ENCODE measurements around the gene TAC3. TPM values are rescaled to one million over a fixed set of nuclear protein-coding genes. Genes with fewer than 3 reads are reported as not detected.

Gene TAC3
- total RNA-seq, 1 donor from 2014 or later, result 1.3 TPM

DNA sequence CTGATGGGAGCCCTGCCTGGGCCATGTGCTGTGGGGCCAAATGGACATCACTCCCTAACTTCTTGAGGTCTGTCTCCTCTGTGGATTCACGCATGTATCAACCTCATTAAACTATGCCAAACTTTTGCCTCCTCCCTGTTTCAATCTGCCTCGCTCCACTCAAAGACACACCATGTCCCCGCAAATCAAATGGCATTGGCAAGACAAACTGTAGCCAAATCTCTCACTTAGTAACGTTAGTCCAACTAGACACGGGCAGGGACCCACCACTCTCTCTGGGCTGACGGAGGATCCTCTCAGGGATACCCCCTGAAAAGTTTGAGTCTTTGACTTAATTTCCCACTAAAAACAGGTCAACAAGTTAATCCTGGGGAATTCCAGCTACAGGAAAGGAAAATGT lies 18.0 kb downstream of the TAC3 start:
- H3K4me3 ChIP-seq (ENCODE audit: insufficient read depth, low read depth, low read length), result no peak overlapping the region
- peaks cover 22% of the 10 kb centered on the region for H3K36me3 Mint-ChIP-seq (ENCODE audit: low read depth, unreplicated experiment)

DNA sequence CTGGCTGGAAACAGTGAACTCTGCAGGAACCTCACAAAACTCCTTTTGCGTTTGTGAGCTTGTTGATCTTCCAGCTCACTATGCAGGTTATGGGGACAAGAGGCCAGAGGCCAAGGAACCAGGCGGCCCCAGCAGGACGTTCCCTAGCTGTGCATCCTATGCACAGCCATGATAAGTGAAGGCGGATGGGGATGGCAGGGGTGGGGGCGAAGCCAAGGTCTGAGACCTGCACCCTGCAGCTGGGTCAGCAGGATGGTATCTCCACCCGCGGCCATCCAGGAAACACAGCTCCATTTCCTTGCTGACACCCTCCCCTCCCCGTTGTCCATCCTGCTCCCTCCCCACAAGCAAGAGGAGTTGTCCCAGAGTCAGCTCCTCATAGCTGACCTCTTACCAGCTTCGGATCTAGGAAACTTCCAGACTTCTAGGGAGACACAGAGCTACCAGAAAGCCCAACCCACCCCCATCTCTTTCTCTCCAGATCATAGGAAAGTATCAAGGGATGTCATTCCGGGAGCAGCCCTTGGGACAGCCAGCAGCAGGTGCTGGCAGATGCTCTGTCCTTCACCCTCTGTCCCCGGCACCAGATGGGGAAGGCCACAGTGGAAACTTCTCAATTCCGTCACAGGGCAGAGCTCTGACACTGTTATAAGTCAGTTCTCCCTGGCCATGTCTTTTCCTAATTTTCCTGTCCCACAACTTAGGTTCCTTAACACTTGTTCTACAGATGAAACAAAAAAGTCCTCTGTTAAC lies 19.4 kb downstream of the TAC3 start:
- H3K9me3 ChIP-seq (ENCODE audit: insufficient read depth, low read depth, low read length), result no peaks in the 10 kb centered on the region
- Mint-ChIP-seq H3K27ac (ENCODE audit: unreplicated experiment) (no peak overlapping the region), H3K36me3 (ENCODE audit: low read depth, unreplicated experiment) (peaks cover 15% of the 10 kb centered on the region), H3K9me3 (ENCODE audit: unreplicated experiment) (no peaks in the 10 kb centered on the region), H3K4me1 (ENCODE audit: low read depth, unreplicated experiment) (peaks cover 18% of the 10 kb centered on the region), H3K27me3 (ENCODE audit: low read depth, unreplicated experiment) (peaks cover 6% of the 10 kb centered on the region), H3K4me3 (ENCODE audit: unreplicated experiment) (no peak overlapping the region)
- peaks cover 26% of the 10 kb centered on the region for H3K79me2 ChIP-seq (ENCODE audit: insufficient read depth, low read length)
- H2AFZ ChIP-seq (ENCODE audit: low read depth, low read length), result no peak overlapping the region
- no peaks in the 10 kb centered on the region for H3K4me1 ChIP-seq (ENCODE audit: insufficient read depth, low read length)
- no peaks in the 10 kb centered on the region for H3K27me3 ChIP-seq (ENCODE audit: insufficient read depth, low read length)
- peaks cover 56% of the 10 kb centered on the region for H4K20me1 ChIP-seq (ENCODE audit: insufficient read depth, low read length)
- TF ChIP-seq, protein P1, sequence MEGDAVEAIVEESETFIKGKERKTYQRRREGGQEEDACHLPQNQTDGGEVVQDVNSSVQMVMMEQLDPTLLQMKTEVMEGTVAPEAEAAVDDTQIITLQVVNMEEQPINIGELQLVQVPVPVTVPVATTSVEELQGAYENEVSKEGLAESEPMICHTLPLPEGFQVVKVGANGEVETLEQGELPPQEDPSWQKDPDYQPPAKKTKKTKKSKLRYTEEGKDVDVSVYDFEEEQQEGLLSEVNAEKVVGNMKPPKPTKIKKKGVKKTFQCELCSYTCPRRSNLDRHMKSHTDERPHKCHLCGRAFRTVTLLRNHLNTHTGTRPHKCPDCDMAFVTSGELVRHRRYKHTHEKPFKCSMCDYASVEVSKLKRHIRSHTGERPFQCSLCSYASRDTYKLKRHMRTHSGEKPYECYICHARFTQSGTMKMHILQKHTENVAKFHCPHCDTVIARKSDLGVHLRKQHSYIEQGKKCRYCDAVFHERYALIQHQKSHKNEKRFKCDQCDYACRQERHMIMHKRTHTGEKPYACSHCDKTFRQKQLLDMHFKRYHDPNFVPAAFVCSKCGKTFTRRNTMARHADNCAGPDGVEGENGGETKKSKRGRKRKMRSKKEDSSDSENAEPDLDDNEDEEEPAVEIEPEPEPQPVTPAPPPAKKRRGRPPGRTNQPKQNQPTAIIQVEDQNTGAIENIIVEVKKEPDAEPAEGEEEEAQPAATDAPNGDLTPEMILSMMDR (IDR thresholded peaks at IDR 0.05; ENCODE audit: insufficient read depth, low read depth, low read length), result no peak
- no peak for TF ChIP-seq EZH2 (IDR thresholded peaks at IDR 0.05; ENCODE audit: insufficient read depth, low read length)
- DNase-seq (ENCODE audit: low read depth) (no peak), FAIRE-seq (no peak)
- no peak overlapping the region for H3K27ac ChIP-seq (ENCODE audit: low read depth, low read length)
- H3K36me3 ChIP-seq (ENCODE audit: insufficient read depth, low read length), result peaks cover 9% of the 10 kb centered on the region
- H3K9ac ChIP-seq (ENCODE audit: low read length), result no peak overlapping the region
- no peak overlapping the region for H3K4me2 ChIP-seq (ENCODE audit: low read length)
- H3K4me3 ChIP-seq (ENCODE audit: insufficient read depth, low read depth, low read length), result no peak overlapping the region

More for the DNA sequence above, 18.0 kb downstream of the TAC3 start:
- no peaks in the 10 kb centered on the region for H3K27me3 ChIP-seq (ENCODE audit: insufficient read depth, low read length)
- H3K79me2 ChIP-seq (ENCODE audit: insufficient read depth, low read length), result peaks cover 39% of the 10 kb centered on the region
- no peak for TF ChIP-seq EZH2 (IDR thresholded peaks at IDR 0.05; ENCODE audit: insufficient read depth, low read length)
- TF ChIP-seq, protein P1 (IDR thresholded peaks at IDR 0.05; ENCODE audit: insufficient read depth, low read depth, low read length), result no peak
- peaks cover 69% of the 10 kb centered on the region for H4K20me1 ChIP-seq (ENCODE audit: insufficient read depth, low read length)
- H3K27ac ChIP-seq (ENCODE audit: low read depth, low read length), result no peak overlapping the region
- peaks cover 20% of the 10 kb centered on the region for H3K36me3 ChIP-seq (ENCODE audit: insufficient read depth, low read length)
- H3K4me3 Mint-ChIP-seq (ENCODE audit: unreplicated experiment), result no peak overlapping the region
- peaks cover 6% of the 10 kb centered on the region for H3K27me3 Mint-ChIP-seq (ENCODE audit: low read depth, unreplicated experiment)
- H2AFZ ChIP-seq (ENCODE audit: low read depth, low read length), result no peak overlapping the region
- no peak overlapping the region for H3K9ac ChIP-seq (ENCODE audit: low read length)
- DNase-seq (ENCODE audit: low read depth) (no peak), FAIRE-seq (no peak)
- H3K9me3 Mint-ChIP-seq (ENCODE audit: unreplicated experiment), result no peaks in the 10 kb centered on the region
- peaks cover 18% of the 10 kb centered on the region for H3K4me1 Mint-ChIP-seq (ENCODE audit: low read depth, unreplicated experiment)
- no peaks in the 10 kb centered on the region for H3K4me1 ChIP-seq (ENCODE audit: insufficient read depth, low read length)
- H3K4me2 ChIP-seq (ENCODE audit: low read length), result no peak overlapping the region
- H3K27ac Mint-ChIP-seq (ENCODE audit: unreplicated experiment), result no peak overlapping the region
- no peaks in the 10 kb centered on the region for H3K9me3 ChIP-seq (ENCODE audit: insufficient read depth, low read depth, low read length)

DNA sequence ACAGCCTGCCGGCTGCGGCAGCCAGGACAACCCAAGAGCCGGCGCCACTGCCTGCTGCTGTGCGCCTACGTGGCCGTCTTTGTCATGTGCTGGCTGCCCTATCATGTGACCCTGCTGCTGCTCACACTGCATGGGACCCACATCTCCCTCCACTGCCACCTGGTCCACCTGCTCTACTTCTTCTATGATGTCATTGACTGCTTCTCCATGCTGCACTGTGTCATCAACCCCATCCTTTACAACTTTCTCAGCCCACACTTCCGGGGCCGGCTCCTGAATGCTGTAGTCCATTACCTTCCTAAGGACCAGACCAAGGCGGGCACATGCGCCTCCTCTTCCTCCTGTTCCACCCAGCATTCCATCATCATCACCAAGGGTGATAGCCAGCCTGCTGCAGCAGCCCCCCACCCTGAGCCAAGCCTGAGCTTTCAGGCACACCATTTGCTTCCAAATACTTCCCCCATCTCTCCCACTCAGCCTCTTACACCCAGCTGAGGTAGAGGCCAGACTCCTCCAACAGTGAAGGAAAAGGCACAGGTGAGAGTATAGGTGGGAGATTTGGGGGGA lies 20.3 kb downstream of the TAC3 start:
- no peaks in the 10 kb centered on the region for H3K27me3 ChIP-seq (ENCODE audit: insufficient read depth, low read length)
- H3K9me3 ChIP-seq (ENCODE audit: insufficient read depth, low read depth, low read length), result no peaks in the 10 kb centered on the region
- Mint-ChIP-seq H3K9me3 (ENCODE audit: unreplicated experiment) (no peaks in the 10 kb centered on the region), H3K4me1 (ENCODE audit: low read depth, unreplicated experiment) (peaks cover 18% of the 10 kb centered on the region), H3K36me3 (ENCODE audit: low read depth, unreplicated experiment) (peaks cover 10% of the 10 kb centered on the region), H3K4me3 (ENCODE audit: unreplicated experiment) (no peak overlapping the region), H3K27ac (ENCODE audit: unreplicated experiment) (no peak overlapping the region), H3K27me3 (ENCODE audit: low read depth, unreplicated experiment) (peaks cover 6% of the 10 kb centered on the region)
- no peak overlapping the region for H3K9ac ChIP-seq (ENCODE audit: low read length)
- FAIRE-seq (no peak), DNase-seq (ENCODE audit: low read depth) (no peak)
- no peaks in the 10 kb centered on the region for H3K4me1 ChIP-seq (ENCODE audit: insufficient read depth, low read length)
- H3K36me3 ChIP-seq (ENCODE audit: insufficient read depth, low read length), result peaks cover 4% of the 10 kb centered on the region
- H3K4me2 ChIP-seq (ENCODE audit: low read length), result no peak overlapping the region
- no peak overlapping the region for H3K4me3 ChIP-seq (ENCODE audit: insufficient read depth, low read depth, low read length)
- peaks cover 17% of the 10 kb centered on the region for H3K79me2 ChIP-seq (ENCODE audit: insufficient read depth, low read length)
- no peak overlapping the region for H2AFZ ChIP-seq (ENCODE audit: low read depth, low read length)
- TF ChIP-seq, protein P1 (IDR thresholded peaks at IDR 0.05; ENCODE audit: insufficient read depth, low read depth, low read length), result no peak
- no peak for TF ChIP-seq EZH2 (IDR thresholded peaks at IDR 0.05; ENCODE audit: insufficient read depth, low read length)
- peaks cover 47% of the 10 kb centered on the region for H4K20me1 ChIP-seq (ENCODE audit: insufficient read depth, low read length)
- H3K27ac ChIP-seq (ENCODE audit: low read depth, low read length), result no peak overlapping the region
